Measurements from ENCODE around the gene FRS3. TPM values are rescaled to one million over a fixed set of nuclear protein-coding genes. Genes with fewer than 3 reads are reported as not detected.

Gene FRS3
- total and polyA plus RNA-seq, 9 of the 15 experiments (the other 6 are each of a cell fraction or from before 2014, with no cell fraction given) = 0.03 to 3.7 (median 1.6) TPM

- no peak for TF ChIP-seq RERE (CRISPR knock-in tag; IDR thresholded peaks at IDR 0.05; ENCODE audit: borderline replicate concordance)
- no peak for TF ChIP-seq ZNF639 (CRISPR knock-in tag; conservative IDR thresholded peaks at IDR 0.05 in 1 of 2, IDR thresholded peaks at IDR 0.05 in 1 of 2)
- TF ChIP-seq ZNF589 (CRISPR knock-in tag; IDR thresholded peaks at IDR 0.05; ENCODE audit: low read depth) = no peak
- no peak for TF ChIP-seq ARID3B (CRISPR knock-in tag; IDR thresholded peaks at IDR 0.05; ENCODE audit: borderline replicate concordance)
- no peak for TF ChIP-seq FOXK2 (conservative IDR thresholded peaks at IDR 0.05 in 1 of 2, IDR thresholded peaks at IDR 0.05 in 1 of 2; ENCODE audit: low read depth in 2 of 2)
- no peak for TF ChIP-seq SNAPC5 (CRISPR knock-in tag; IDR thresholded peaks at IDR 0.05)
- TF ChIP-seq HES1 (IDR thresholded peaks at IDR 0.05; ENCODE audit: low read depth) = no peak
- no peak for TF ChIP-seq ELF1 (tag; IDR thresholded peaks at IDR 0.05)
- TF ChIP-seq GABPB1 (CRISPR knock-in tag; IDR thresholded peaks at IDR 0.05) = no peak
- peak; percentile 41; the same call in 1 of the 2 replicates for TF ChIP-seq USF1 (CRISPR knock-in tag; IDR thresholded peaks at IDR 0.05)
- TF ChIP-seq ARID1B (IDR thresholded peaks at IDR 0.05) = no peak
- TF ChIP-seq POLR2A (conservative IDR thresholded peaks at IDR 0.05) = no peak
These were observed 54.9 kb downstream of the FRS3 start (continued) for GRCh38 chr6:41724586-41725501.

All from K562 (cell line).